ENCODE data around the gene TOR4A.

The TOR4A gene

DNA sequence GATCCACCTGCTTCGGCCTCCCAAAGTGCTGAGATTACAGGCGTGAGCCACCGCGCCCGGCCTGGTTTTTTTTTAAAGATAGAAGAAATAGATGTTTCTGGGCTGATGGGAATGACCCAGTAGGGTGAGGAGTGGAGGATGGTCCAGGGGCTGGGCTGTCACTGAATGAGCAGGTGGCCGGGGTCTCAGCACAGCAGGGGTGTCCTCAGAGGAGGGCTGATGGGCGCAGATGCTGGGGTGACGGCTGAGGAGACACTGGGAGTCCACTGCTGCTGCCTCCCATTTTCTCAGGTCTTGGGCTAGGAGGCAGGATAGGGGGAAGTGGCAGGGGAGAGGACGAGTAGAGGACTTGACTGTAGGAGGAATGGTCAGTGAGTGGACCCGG, 2.3 kb upstream of the TOR4A start:
- ChIA-PET POLR2A (ENCODE audit: low non-redundant PET) (interaction anchor here (0.7 to 1.0 kb wide), 3 partner anchors 27 to 48 kb away, joined by 3 to 4 read pairs (median 3); partner anchors contain the start of genes NRARP and RNF224), CTCF (interaction anchor here (0.7 kb wide), 1 partner anchor 15 kb away, joined by 4 read pairs; no protein-coding TSS in a partner anchor)
- H3K27ac ChIP-seq: peak overlapping the region; percentile 94
- no peak for DNase-seq (ENCODE audit: low spot score)
- TF ChIP-seq, protein P1, sequence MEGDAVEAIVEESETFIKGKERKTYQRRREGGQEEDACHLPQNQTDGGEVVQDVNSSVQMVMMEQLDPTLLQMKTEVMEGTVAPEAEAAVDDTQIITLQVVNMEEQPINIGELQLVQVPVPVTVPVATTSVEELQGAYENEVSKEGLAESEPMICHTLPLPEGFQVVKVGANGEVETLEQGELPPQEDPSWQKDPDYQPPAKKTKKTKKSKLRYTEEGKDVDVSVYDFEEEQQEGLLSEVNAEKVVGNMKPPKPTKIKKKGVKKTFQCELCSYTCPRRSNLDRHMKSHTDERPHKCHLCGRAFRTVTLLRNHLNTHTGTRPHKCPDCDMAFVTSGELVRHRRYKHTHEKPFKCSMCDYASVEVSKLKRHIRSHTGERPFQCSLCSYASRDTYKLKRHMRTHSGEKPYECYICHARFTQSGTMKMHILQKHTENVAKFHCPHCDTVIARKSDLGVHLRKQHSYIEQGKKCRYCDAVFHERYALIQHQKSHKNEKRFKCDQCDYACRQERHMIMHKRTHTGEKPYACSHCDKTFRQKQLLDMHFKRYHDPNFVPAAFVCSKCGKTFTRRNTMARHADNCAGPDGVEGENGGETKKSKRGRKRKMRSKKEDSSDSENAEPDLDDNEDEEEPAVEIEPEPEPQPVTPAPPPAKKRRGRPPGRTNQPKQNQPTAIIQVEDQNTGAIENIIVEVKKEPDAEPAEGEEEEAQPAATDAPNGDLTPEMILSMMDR (conservative IDR thresholded peaks at IDR 0.05; ENCODE audit: low read depth): no peak

DNA sequence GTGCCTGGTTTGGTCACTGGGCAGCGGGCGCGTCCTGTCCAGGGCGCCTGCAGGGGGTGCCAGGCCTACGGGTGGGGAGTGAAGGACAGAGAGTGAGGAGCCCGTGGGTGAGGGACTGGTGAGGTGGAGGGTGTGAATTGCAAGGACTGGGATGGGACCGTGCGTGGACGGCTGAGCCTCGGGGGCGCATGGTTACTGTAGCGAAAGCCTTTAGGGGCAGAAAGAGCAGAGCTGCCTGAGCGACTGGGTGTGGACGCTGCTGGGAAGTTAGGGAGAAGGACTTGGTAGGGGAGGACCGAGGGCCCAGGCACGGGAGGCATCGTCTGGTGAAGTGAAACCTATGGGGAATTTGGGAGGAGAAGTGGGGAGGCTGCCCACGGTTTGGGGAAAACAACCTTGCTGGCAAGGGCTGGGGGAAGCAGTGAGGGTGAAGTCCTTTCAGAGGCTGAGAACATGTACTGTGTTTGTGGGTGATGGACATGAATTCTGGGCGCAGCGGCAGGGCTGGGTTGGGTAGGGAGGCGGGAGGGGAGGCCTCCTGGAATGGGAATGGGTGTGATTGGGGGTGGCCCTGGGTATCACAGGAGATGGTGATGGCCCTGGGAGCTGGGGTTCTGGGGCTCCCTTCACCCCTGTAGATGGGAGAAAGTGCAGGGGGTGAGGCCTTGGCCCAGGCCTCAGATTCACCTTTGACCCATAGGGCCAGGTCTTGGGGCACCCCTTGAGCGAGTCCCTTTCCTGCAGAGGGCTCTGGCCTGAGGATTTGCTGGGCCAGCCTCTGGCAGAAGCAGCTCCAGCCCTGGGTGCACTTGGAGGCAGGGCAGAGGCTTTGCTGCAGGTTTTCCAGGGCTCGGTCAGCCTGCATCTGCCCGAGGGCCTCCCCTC, 1.7 kb upstream of the TOR4A start:
- H3K27ac ChIP-seq: peak overlapping the region; percentile 94
- no peak for DNase-seq (ENCODE audit: low spot score)
- CTCF ChIA-PET: interaction anchor here (0.7 to 2.2 kb wide), 2 partner anchors 27 to 111 kb away, joined by 4 to 13 read pairs; partner anchors contain the start of gene NRARP
- TF ChIP-seq, protein P1 (conservative IDR thresholded peaks at IDR 0.05; ENCODE audit: low read depth): no peak
- POLR2A ChIA-PET (ENCODE audit: low non-redundant PET): no interaction called here

DNA sequence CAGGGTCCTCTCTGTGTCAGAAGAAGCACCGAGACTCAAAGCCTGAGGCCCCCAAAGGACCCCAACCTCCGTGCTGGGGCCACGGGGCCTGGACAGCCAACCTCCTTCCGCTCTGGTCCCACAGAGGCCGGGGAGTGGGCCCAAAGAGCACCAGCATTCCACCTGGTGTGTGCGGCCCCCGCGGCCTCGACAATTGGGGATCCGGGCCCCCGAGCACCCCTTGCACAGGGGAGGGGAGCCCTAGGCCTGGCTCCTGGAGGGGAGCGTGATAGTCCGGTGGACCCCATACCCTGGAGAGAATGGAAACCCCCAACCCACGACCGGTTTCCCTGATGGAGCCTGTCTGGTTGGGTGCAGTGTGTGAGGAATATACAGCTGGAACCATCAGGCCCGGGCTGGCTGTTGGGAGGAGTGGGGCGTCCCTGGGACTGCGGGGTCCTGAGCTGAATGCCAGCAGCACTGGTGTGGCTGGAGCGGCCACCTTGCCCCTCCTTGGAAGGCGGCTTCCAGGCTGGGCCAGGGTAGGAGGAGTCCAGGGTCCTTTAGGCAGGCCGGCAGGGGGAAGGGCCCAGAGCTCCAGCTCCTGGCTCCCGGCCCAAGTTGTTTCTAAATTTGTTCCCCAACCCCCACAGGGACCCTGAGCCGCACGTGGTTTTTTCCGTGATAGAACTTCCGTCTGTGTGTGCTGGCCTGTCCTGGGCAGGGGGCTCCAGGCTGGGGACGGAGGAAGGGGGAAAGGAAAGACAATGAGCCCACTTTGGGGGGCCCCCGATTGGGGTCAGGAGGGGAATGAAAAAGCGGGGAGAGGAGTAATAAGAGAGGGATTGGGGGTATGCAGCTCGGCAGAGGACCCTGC, 825 bp upstream of the TOR4A start:
- ChIA-PET CTCF (interaction anchor here (0.6 to 2.2 kb wide), 7 partner anchors 7 to 157 kb away, joined by 3 to 13 read pairs (median 3); partner anchors contain the start of gene NRARP), POLR2A (ENCODE audit: low non-redundant PET) (interaction anchor here (0.6 to 1.7 kb wide), 6 partner anchors 10 to 301 kb away, joined by 3 to 9 read pairs (median 4); partner anchors contain the start of gene TUBB4B)
- H3K27ac ChIP-seq: peak overlapping the region; percentile 94
- DNase-seq (ENCODE audit: low spot score): no peak
- TF ChIP-seq, protein P1 (conservative IDR thresholded peaks at IDR 0.05; ENCODE audit: low read depth): no peak

DNA sequence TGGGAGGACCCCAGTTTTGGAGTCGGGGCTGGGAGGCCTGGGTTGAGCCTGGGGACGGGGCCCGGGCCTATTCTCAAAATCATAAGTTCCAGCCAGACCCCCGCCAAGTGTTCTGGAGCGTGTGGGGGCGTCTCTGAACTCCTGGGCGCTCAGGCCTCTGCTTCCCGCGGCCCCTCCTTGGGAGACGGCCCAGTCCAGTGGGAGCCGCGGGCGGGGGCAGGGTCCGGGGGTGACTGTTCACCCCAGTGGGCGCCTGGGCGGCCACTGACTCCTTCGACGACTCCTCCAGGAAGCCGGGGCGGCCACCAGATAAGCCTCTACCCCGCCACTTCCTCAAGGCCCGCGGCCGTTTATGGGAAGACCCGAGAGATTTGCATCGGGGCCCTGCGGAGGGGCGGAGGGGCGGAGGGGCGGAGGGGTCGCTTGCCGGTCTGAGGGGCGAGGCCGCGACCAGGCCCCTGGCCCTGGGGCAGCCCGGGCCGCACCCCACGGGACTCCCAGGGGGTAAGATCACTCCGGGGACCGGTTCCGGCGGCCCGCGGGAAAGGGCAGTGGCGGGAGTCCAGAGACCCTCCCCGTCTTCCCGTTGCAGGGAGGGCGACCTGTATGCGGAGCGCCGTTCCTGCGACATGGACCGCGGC, 655 bp downstream of the TOR4A start:
- TF ChIP-seq, protein P1 (conservative IDR thresholded peaks at IDR 0.05; ENCODE audit: low read depth): no peak
- peak overlapping the region; percentile 94 for H3K27ac ChIP-seq
- no peak for DNase-seq (ENCODE audit: low spot score)
- ChIA-PET CTCF (interaction anchor here (0.6 to 2.2 kb wide), 6 partner anchors 16 to 174 kb away, joined by 3 to 13 read pairs (median 3); partner anchors contain the start of gene NRARP), POLR2A (ENCODE audit: low non-redundant PET) (interaction anchor here (1.0 to 1.7 kb wide), 5 partner anchors 8 to 37 kb away, joined by 3 to 9 read pairs (median 5); partner anchors contain the start of gene TUBB4B)

DNA sequence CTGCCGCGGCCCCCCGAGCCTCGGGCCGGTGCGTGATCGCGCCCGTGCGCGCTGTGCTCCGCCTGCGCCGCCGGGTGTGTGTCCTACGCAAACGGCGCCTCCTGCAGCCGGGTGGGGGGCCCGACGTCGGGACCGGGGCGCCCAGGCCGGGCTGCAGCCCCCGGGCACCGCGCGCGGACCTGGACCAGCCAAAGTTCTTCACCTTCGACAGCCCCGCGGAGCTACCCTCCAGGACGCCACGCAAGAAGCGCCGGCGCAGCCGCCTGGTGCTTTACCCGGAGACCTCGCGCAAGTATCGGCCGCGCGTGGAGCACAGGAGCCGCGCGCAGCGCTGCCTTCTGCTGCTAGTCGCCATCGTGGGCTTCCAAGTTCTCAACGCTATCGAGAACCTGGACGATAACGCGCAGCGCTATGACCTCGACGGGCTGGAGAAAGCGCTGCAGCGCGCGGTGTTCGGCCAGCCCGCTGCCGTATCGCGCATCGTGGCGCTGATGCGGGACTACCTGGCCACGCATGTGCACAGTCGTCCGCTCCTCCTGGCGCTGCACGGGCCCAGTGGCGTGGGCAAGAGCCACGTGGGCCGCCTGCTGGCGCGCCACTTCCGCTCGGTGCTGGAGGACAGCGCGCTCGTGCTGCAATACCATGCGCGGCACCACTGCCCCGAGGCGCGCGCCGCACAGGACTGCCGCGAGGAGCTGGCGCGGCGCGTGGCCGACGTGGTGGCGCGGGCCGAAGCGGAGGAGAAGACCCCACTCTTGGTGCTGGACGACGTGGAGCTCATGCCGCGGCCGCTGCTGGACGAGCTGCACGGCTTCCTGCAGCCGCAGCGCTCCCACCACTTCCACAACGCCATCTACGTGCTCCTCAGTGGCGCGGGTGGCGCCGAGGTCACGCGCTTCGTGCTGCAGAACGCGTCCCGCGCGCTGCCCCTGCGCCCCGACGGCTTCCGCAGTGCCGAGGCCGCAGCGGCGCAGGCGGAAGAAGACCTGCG, 1.5 kb downstream of the TOR4A start:
- DNase-seq (ENCODE audit: low spot score): no peak
- peak overlapping the region; percentile 94 for H3K27ac ChIP-seq
- POLR2A ChIA-PET (ENCODE audit: low non-redundant PET): interaction anchor here (0.6 kb wide), 1 partner anchor 146 kb away, joined by 3 read pairs; no protein-coding TSS in a partner anchor
- TF ChIP-seq, protein P1 (conservative IDR thresholded peaks at IDR 0.05; ENCODE audit: low read depth): no peak
- CTCF ChIA-PET: no interaction called here

Measured in RWPE1 (cell line).